Tibial nerve (tissue), 4 donors: ENCODE results near the gene RBM19. TPM values are rescaled to one million over a fixed set of nuclear protein-coding genes. Genes with fewer than 3 reads are reported as not detected.

Experiments used
- DNase-seq, 2 donors: peaks; one replicate each; pipeline ENCODE4 v3.0.0-alpha.2; 2019; ENCODE audit warnings: low spot score in 2 of 2
- H3K27ac ChIP-seq, 4 donors: fragments of 200-600 bp; sonication (generic) in 3 of 4; one replicate each; pipeline ENCODE4 v1.5.1; 2017 to 2019; ENCODE audit warnings: mild to moderate bottlenecking in 1 of 4
- H3K27me3 ChIP-seq, 2 donors: fragments of 200-600 bp; sonication (generic) in 1 of 2; one replicate each; pipeline versions ENCODE4 v1.5.1 to v1.6.0; 2017 to 2019
- H3K36me3 ChIP-seq, 3 donors: fragments of 200-600 bp; sonication (generic); one replicate each; pipeline ENCODE4 v1.5.1; 2018 to 2019
- H3K4me1 ChIP-seq, 4 donors: fragments of 200-600 bp; sonication (generic) in 3 of 4; one replicate each; pipeline ENCODE4 v1.5.1; 2017 to 2019
- H3K4me3 ChIP-seq, 4 donors: fragments of 200-600 bp; sonication (generic) in 3 of 4; one replicate each; pipeline ENCODE4 v1.5.1; 2017 to 2019; ENCODE audit warnings: mild to moderate bottlenecking in 1 of 4, moderate library complexity in 1 of 4
- H3K9me3 ChIP-seq, 4 donors: fragments of 200-600 bp; sonication (generic) in 3 of 4; one replicate each; pipeline ENCODE4 v1.5.1; 2017 to 2019
- EP300 ChIP-seq, 2 donors: sonication (generic); formaldehyde crosslinking; IDR thresholded peaks; one replicate each; pipeline ENCODE4 v1.6.1; 2017; ENCODE audit warnings: antibody characterized with exemption in 2 of 2, mild to moderate bottlenecking in 1 of 2
- POLR2A ChIP-seq, 2 donors: fragments of 450-650 bp; IDR thresholded peaks; one replicate each; pipeline ENCODE4 v1.6.1; 2017; ENCODE audit warnings: antibody characterized with exemption in 2 of 2, mild to moderate bottlenecking in 2 of 2, moderate library complexity in 2 of 2
- WGBS, 2 donors: methylation state at CpG; one replicate each; pipeline ENCODE4 v1.1.5; 2018; 5-methylcytosine and 5-hydroxymethylcytosine counted together
- total RNA-seq, 4 donors: library from RNA; depleted of rRNA; stranded (reverse); fragments of >200 nt; gene quantifications; one replicate each; pipeline ENCODE4 v1.1.0, GENCODE V29; 2016
- TF ChIP-seq, protein P1 (sequence below), 5 experiments: fragments of 200-600 bp in 3 of 5; fragments of 450-650 bp in 2 of 5; sonication (generic) in 3 of 5; IDR thresholded peaks; one replicate each; pipeline ENCODE4 v1.5.1; 2016 to 2019; ENCODE audit warnings: antibody characterized with exemption in 5 of 5, mild to moderate bottlenecking in 3 of 5, moderate library complexity in 2 of 5

RBM19 gene
- total RNA-seq, 4 donors from 2014 or later: 32.0 to 57.9 (median 38.9) TPM

DNA sequence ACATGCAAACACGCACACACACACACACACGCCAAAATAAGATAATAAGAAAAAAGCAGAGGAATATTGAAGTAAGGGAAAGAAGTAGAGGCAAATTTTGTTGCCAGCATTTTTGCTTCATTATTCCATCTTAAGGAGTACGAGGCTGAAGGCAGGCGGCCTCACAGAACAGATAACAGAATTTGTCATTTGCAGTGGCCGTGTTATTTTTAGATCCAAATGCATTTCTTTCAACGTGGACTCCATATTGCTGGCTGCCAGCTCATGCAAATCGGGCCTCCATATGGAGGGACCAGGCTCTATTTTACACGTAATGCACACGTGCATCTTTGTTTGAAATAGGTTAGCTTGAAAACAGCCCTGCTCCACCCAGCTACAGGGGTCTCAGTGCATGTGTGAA lies 172.9 kb downstream of the RBM19 start:
- Histone ChIP-seq H3K27me3 (no peaks in the 10 kb centered on the region), H3K36me3 (no peaks in the 10 kb centered on the region), H3K27ac (no peak overlapping the region), H3K9me3 (peaks cover 0 to 13% (median 0%) of the 10 kb centered on the region in 4 donors), H3K4me3 (no peak overlapping the region), H3K4me1 (no peaks in the 10 kb centered on the region)
- TF ChIP-seq EP300 (IDR thresholded peaks at IDR 0.05) (no peak), POLR2A (IDR thresholded peaks at IDR 0.05) (no peak)
- TF ChIP-seq, protein P1, sequence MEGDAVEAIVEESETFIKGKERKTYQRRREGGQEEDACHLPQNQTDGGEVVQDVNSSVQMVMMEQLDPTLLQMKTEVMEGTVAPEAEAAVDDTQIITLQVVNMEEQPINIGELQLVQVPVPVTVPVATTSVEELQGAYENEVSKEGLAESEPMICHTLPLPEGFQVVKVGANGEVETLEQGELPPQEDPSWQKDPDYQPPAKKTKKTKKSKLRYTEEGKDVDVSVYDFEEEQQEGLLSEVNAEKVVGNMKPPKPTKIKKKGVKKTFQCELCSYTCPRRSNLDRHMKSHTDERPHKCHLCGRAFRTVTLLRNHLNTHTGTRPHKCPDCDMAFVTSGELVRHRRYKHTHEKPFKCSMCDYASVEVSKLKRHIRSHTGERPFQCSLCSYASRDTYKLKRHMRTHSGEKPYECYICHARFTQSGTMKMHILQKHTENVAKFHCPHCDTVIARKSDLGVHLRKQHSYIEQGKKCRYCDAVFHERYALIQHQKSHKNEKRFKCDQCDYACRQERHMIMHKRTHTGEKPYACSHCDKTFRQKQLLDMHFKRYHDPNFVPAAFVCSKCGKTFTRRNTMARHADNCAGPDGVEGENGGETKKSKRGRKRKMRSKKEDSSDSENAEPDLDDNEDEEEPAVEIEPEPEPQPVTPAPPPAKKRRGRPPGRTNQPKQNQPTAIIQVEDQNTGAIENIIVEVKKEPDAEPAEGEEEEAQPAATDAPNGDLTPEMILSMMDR (IDR thresholded peaks at IDR 0.05): no peak
- DNase-seq: no peak
- 73 to 79% methylated on average over 9 of the region's 9 CpGs for WGBS, 2 donors

DNA sequence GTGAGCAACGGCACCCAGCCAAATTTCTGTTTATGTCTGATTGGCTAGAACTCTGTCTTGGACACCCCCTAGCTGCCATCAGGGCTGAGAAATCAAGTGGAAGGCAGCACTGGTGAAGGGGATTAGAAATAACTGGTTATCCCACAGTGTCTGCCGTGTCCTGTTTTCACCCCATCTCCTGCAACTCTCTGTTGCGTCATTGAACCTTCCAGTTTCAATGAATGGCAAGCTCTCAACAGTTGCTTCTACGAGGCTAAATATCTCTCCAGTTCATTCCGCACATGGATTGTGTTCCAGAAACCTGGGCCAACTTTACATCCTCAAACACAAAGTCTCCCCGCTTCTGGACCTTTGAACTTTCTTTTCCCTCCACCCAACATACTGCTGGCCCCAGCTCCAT lies 173.7 kb downstream of the RBM19 start:
- DNase-seq: no peak
- Histone ChIP-seq H3K9me3 (peaks cover 0 to 21% (median 0%) of the 10 kb centered on the region in 4 donors), H3K36me3 (no peaks in the 10 kb centered on the region), H3K4me1 (no peaks in the 10 kb centered on the region), H3K27ac (no peak overlapping the region), H3K4me3 (no peak overlapping the region), H3K27me3 (no peaks in the 10 kb centered on the region)
- TF ChIP-seq EP300 (IDR thresholded peaks at IDR 0.05) (no peak), POLR2A (IDR thresholded peaks at IDR 0.05) (no peak)
- TF ChIP-seq, protein P1 (IDR thresholded peaks at IDR 0.05): no peak
- WGBS, 2 donors: 66 to 73% methylated on average over 6 of the region's 6 CpGs

DNA sequence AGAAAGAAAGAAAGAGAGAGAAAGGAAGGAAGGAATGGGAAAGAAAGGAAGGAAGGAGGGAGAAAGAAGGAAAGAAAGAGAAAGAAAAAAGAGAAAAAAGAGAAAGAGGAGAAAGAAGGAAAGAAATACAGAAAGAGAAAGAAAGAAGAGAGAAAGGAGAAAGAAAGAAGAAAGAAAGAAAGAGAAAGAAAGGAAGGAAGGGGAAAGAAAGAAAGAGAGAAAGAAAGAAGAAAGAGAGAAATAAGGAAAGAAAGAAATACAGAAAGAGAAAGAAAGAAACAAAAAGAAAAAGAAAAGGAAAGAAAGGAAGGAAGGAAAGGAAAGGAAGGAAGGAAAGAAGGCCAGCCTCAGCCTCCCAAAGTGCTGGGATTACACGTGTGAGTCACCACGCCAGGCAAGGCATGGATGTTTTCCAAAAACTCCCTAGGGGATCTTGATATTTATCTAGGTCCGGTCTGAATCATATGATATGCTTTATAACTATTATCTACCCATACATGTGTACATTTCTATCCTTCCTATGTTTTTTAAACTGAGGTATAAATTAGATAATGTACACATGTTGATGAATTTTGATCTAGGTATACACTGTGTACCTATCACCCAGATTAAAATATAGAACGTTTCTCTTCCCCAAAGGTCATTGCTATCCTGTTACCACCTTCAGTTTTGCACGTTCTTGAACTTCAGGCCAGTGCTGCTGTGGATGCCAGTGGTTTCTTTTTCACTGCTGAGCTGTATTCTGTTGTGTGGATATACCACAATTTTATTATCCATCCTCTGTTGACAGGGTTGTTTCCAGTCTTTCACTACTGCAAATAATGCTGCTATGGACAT lies 177.9 kb downstream of the RBM19 start:
- no peaks in the 10 kb centered on the region for H3K36me3 ChIP-seq
- H3K9me3 ChIP-seq: peaks cover 0 to 37% (median 0%) of the 10 kb centered on the region in 4 donors
- TF ChIP-seq EP300 (IDR thresholded peaks at IDR 0.05) (no peak), POLR2A (IDR thresholded peaks at IDR 0.05) (no peak)
- TF ChIP-seq, protein P1 (IDR thresholded peaks at IDR 0.05): no peak
- no peak overlapping the region for H3K4me3 ChIP-seq
- WGBS, 2 donors: 59 to 60% methylated on average over 5 of the region's 5 CpGs
- H3K27me3 ChIP-seq: no peaks in the 10 kb centered on the region
- no peaks in the 10 kb centered on the region for H3K4me1 ChIP-seq
- no peak overlapping the region for H3K27ac ChIP-seq
- no peak for DNase-seq

DNA sequence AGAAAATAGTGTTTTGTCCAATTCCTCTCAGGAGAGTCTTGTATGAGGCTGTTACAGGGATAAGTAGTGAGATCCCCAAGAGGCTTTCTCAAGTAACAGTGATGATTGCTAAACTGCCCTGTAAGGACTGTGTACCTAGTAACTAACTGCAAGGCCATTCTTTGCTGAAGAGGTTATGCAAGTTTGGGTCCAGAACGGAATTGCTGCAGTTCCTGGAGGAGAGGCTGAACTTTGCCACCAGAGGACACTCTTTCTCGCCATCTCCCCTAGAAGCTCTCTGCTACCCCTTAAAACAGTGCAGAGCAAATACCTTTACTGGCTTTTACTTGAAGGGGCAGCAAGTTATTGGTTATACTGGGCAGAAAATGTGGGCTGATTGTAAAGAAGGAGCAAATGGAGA lies 180.0 kb downstream of the RBM19 start:
- Histone ChIP-seq H3K27ac (no peak overlapping the region), H3K36me3 (no peaks in the 10 kb centered on the region), H3K4me3 (no peak overlapping the region), H3K9me3 (peaks cover 0 to 33% (median 0%) of the 10 kb centered on the region in 4 donors), H3K4me1 (no peaks in the 10 kb centered on the region), H3K27me3 (no peaks in the 10 kb centered on the region)
- DNase-seq: no peak
- WGBS, 2 donors: 77 to 84% methylated on average over 2 of the region's 2 CpGs
- TF ChIP-seq EP300 (IDR thresholded peaks at IDR 0.05): no peak
- TF ChIP-seq POLR2A (IDR thresholded peaks at IDR 0.05): no peak
- TF ChIP-seq, protein P1 (IDR thresholded peaks at IDR 0.05): no peak

DNA sequence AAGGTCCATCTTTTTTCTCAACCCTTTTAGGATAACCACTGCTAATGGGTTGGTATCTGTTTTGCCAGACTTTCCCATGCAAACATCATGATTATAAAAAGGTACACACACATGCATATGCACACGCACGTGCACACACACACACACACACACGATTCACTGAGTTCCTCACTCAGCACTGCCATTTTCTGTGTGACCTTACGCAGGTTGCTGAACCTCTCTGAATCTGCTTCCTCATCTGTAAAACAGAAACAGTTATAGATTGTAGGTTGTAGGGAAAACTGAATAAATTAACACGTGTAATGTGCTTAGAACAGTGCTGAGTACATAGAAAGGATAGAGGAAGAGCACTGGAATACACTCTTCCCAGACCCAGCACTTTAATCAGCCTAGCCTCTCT lies 182.3 kb downstream of the RBM19 start:
- DNase-seq: no peak
- peaks cover 0 to 6% of the 10 kb centered on the region in 2 donors for H3K27me3 ChIP-seq
- WGBS, 2 donors: 82 to 87% methylated on average over 5 of the region's 5 CpGs

More for the DNA sequence above, 182.3 kb downstream of the RBM19 start:
- TF ChIP-seq, protein P1 (IDR thresholded peaks at IDR 0.05): no peak
- no peak for TF ChIP-seq POLR2A (IDR thresholded peaks at IDR 0.05)
- no peak for TF ChIP-seq EP300 (IDR thresholded peaks at IDR 0.05)
- peaks cover 0 to 28% (median 0%) of the 10 kb centered on the region in 4 donors for H3K9me3 ChIP-seq
- H3K36me3 ChIP-seq: no peaks in the 10 kb centered on the region
- no peak overlapping the region for H3K27ac ChIP-seq
- H3K4me1 ChIP-seq: no peaks in the 10 kb centered on the region
- H3K4me3 ChIP-seq: no peak overlapping the region
